ENCODE measurements around the gene NCAN. TPM values are rescaled to one million over a fixed set of nuclear protein-coding genes. Genes with fewer than 3 reads are reported as not detected.

NCAN gene
- total RNA-seq, 1 experiment from 2014 or later: 0.15 TPM

DNA sequence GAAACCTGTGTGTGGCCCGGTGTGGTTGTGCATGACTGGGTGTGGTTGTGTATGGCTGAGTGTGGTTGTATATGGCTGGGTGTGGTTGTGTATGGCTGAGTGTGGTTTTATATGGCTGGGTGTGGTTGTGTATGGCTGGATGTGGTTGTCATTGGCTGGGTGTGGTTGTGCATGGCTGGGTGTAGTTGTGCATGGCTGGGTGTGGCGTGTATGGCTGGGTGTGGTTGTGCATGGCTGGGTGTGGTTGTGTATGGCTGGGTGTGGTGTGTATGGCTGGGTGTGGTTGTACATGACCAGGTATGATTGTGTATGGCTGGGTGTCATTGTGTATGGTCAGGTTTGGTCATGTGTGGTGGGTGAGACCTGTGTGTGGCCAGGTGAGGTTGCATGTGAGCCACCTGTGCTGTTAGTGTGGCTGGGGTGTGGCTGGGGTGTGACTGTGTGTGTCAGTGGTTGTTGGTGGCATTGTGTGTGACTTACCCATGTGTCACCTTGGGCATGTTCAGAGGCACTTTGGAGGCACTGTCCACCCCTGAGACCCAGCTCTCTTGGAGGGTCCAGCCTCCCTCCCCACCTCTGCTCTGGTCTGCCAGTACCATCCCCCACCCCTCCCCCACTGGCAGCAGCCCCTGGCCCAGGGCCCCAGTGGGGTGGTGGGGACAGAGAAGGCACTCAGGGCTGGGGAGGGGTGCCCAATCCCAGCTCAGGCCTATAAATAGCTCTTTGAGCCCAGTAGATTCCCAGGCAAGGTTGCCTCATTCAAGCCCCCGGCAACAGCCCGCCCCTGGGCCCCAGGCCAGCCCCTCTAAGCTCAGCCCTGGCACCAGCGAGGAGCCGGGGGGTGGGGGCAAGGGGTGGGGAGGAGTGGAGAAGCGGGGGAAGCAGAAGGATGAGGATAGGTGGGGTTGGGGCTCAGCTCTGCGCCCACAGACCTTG, 3.9 kb upstream of the NCAN start:
- in situ Hi-C loops (cut with HindIII; ENCODE audit: low pct_unique_long_range_greater_than_20kb, low sequenced_read_pairs) (no loop called here), intact Hi-C loops (cut with micrococcal nuclease; ENCODE audit: unreplicated experiment) (no loop called here)
- Histone ChIP-seq H3K9me3 (ENCODE audit: control insufficient read depth, insufficient read depth, low read depth, low read length) (no peaks in the 10 kb centered on the region), H3K27ac (ENCODE audit: low read length) (no peak overlapping the region), H3K27me3 (ENCODE audit: control insufficient read depth, insufficient read depth, low read length) (no peaks in the 10 kb centered on the region), H3K4me3 (ENCODE audit: low read depth in 2 of 2, low read length in 2 of 2) (no peak overlapping the region), H3K4me1 (ENCODE audit: control insufficient read depth, insufficient read depth, low read length) (no peaks in the 10 kb centered on the region), H3K36me3 (ENCODE audit: control insufficient read depth, insufficient read depth, low read length) (no peaks in the 10 kb centered on the region; the same call in 1 of the 2 replicates)
- POLR2A ChIA-PET: no interaction called here
- no peak for TF ChIP-seq TCF7L2 (IDR thresholded peaks at IDR 0.05; ENCODE audit: low read depth, low read length)
- TF ChIP-seq, protein P1, sequence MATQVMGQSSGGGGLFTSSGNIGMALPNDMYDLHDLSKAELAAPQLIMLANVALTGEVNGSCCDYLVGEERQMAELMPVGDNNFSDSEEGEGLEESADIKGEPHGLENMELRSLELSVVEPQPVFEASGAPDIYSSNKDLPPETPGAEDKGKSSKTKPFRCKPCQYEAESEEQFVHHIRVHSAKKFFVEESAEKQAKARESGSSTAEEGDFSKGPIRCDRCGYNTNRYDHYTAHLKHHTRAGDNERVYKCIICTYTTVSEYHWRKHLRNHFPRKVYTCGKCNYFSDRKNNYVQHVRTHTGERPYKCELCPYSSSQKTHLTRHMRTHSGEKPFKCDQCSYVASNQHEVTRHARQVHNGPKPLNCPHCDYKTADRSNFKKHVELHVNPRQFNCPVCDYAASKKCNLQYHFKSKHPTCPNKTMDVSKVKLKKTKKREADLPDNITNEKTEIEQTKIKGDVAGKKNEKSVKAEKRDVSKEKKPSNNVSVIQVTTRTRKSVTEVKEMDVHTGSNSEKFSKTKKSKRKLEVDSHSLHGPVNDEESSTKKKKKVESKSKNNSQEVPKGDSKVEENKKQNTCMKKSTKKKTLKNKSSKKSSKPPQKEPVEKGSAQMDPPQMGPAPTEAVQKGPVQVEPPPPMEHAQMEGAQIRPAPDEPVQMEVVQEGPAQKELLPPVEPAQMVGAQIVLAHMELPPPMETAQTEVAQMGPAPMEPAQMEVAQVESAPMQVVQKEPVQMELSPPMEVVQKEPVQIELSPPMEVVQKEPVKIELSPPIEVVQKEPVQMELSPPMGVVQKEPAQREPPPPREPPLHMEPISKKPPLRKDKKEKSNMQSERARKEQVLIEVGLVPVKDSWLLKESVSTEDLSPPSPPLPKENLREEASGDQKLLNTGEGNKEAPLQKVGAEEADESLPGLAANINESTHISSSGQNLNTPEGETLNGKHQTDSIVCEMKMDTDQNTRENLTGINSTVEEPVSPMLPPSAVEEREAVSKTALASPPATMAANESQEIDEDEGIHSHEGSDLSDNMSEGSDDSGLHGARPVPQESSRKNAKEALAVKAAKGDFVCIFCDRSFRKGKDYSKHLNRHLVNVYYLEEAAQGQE (IDR thresholded peaks at IDR 0.05; ENCODE audit: insufficient read depth in 1 of 2, low read depth in 2 of 2, low read length in 1 of 2): no peak
- ATAC-seq (no peak), DNase-seq (ENCODE audit: low read depth, low spot score) (no peak)
- CTCF ChIA-PET: no interaction called here
- BruUV-seq (replicated peaks): no TSS peak

DNA sequence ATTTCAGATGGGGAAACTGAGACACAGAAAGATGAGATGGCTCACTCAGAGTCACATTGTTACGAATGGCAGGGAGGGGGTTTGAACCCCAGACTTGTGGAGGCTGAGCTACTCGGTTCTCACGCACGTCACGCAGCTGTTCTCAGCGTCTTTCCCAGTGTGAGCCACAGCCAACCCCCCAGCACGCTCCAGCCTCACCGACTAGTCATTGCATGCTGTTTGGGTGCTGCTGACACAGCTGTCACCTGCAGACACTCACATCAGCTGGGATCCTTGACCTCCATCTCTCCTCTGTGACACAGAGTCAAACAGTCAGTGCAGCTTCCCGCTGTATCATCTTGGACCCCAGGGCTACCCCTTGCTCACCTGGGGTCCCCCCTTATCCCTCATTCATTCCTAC, 2.4 kb upstream of the NCAN start:
- H3K9me3 ChIP-seq (ENCODE audit: control insufficient read depth, insufficient read depth, low read depth, low read length): no peaks in the 10 kb centered on the region
- no peak overlapping the region for H3K4me3 ChIP-seq (ENCODE audit: low read depth in 2 of 2, low read length in 2 of 2)
- intact Hi-C loops (cut with micrococcal nuclease; ENCODE audit: unreplicated experiment) (no loop called here), in situ Hi-C loops (cut with HindIII; ENCODE audit: low pct_unique_long_range_greater_than_20kb, low sequenced_read_pairs) (no loop called here)
- CTCF ChIA-PET: no interaction called here
- no peak for ATAC-seq
- no TSS peak for BruUV-seq (replicated peaks)
- no peaks in the 10 kb centered on the region for H3K27me3 ChIP-seq (ENCODE audit: control insufficient read depth, insufficient read depth, low read length)
- TF ChIP-seq, protein P1 (IDR thresholded peaks at IDR 0.05; ENCODE audit: insufficient read depth in 1 of 2, low read depth in 2 of 2, low read length in 1 of 2): no peak
- no peak for TF ChIP-seq CTCF (IDR thresholded peaks at IDR 0.05)
- TF ChIP-seq TCF7L2 (IDR thresholded peaks at IDR 0.05; ENCODE audit: low read depth, low read length): no peak
- no peak for TF ChIP-seq SIN3A (IDR thresholded peaks at IDR 0.05; ENCODE audit: borderline replicate concordance, insufficient read depth, low read depth, low read length)
- no peak for TF ChIP-seq POLR2AphosphoS5 (IDR thresholded peaks at IDR 0.05; ENCODE audit: low read depth, low read length)
- POLR2A ChIA-PET: interaction anchor here (0.7 kb wide), 1 partner anchor 139 kb away, joined by 4 read pairs; no protein-coding TSS in a partner anchor
- DNase-seq (ENCODE audit: low read depth, low spot score): no peak
- H3K4me1 ChIP-seq (ENCODE audit: control insufficient read depth, insufficient read depth, low read length): no peaks in the 10 kb centered on the region
- no peaks in the 10 kb centered on the region for H3K36me3 ChIP-seq (ENCODE audit: control insufficient read depth, insufficient read depth, low read length)
- H3K27ac ChIP-seq (ENCODE audit: low read length): no peak overlapping the region
